Measurements from ENCODE around the gene APBB2.
A peak's percentile ranks its signal among the peaks of the same experiment; 100 is the strongest.

The APBB2 gene

DNA sequence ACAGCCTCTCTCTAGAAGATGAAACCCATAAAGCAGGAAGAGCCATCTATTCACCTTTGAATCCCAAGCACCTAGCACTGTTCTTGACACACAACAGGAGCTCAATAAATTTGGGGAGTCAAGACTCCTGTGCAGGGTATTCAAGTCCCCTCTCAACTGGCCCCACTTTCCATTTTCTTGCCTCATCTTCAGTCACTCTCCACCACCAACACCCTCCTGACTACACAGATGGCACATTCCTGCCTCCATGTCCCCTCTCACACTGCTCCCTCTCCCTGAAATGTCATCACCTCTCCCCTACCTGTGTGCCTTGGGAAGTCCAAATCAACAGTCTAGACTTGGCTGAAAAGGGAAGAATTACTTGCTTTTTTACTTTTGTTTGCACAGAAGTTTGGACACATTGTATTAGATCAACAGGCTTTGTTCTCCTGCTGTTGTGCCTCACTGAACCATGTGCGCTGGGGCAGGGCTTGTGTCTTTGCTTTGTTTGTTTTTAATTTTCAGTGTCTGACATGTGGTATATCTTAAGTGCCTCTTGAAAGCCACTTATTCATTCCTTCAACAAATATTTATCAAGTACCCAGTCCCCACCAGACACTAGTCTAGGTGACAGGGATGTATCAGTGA, 85.1 kb downstream of the APBB2 start:
- no peak overlapping the region for H3K4me3 ChIP-seq (ENCODE audit: low read depth, low read length)
- TF ChIP-seq CTCF (IDR thresholded peaks at IDR 0.05; ENCODE audit: insufficient read depth, low read length, missing control alignments): no peak
- ChIA-PET CTCF (no interaction called here), POLR2A (no interaction called here)
- no peak for DNase-seq (ENCODE audit: low read depth, low spot score)

- TF ChIP-seq CTCF (IDR thresholded peaks at IDR 0.05; ENCODE audit: insufficient read depth, low read length, missing control alignments): no peak
- no peak overlapping the region for H3K4me3 ChIP-seq (ENCODE audit: low read depth, low read length)
- DNase-seq (ENCODE audit: low read depth, low spot score): peak; percentile 14
- ChIA-PET POLR2A (no interaction called here), CTCF (interaction anchor here (1.0 to 1.7 kb wide), 3 partner anchors 12 to 149 kb away, joined by 3 to 5 read pairs (median 4); no protein-coding TSS in a partner anchor)
Measured at GRCh38 chr4:41125558-41126311, 88.6 kb downstream of the APBB2 start.

DNA sequence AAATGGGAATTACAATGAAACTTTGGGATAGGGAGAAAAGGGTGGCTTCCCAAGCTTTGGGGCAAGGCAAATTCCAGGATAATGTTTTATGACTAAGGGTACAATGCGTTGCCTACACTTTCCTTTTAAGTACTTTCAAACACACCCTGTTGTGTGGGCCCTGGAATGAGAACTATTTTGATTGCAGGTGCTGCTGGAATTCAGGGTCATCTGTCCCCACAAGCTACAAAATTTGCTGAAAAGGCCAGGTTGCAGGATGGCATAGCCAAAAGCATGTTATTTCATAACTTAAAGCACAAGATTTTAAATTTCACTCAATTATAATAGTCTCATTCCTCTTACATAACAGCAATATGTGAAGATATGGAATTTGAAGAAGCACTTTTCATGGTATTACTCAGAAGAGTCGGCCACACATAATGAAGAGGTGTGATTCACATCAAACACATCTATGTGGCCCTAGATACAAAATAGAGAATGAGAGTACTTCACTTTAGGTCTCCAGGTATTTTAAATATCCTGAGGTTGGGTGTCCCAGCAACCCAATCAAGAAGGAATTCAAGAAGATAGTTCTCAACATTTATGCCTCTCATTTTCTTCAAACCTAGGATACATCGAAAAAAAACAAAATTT, 89.3 kb downstream of the APBB2 start:
- TF ChIP-seq CTCF (IDR thresholded peaks at IDR 0.05; ENCODE audit: insufficient read depth, low read length, missing control alignments): no peak
- CTCF ChIA-PET: interaction anchor here (1.0 to 1.7 kb wide), 2 partner anchors 13 to 149 kb away, joined by 3 to 5 read pairs; no protein-coding TSS in a partner anchor
- DNase-seq (ENCODE audit: low read depth, low spot score): no peak
- POLR2A ChIA-PET: no interaction called here
- no peak overlapping the region for H3K4me3 ChIP-seq (ENCODE audit: low read depth, low read length)

- no peak overlapping the region for H3K4me3 ChIP-seq (ENCODE audit: low read depth, low read length)
- no peak for TF ChIP-seq CTCF (IDR thresholded peaks at IDR 0.05; ENCODE audit: insufficient read depth, low read length, missing control alignments)
- POLR2A ChIA-PET: no interaction called here
- CTCF ChIA-PET: interaction anchor here (0.7 to 1.3 kb wide), 2 partner anchors 16 to 198 kb away, joined by 3 to 4 read pairs; no protein-coding TSS in a partner anchor
- no peak for DNase-seq (ENCODE audit: low read depth, low spot score)
Measured at GRCh38 chr4:41122775-41123174, 91.6 kb downstream of the APBB2 start.

- no peak overlapping the region for H3K4me3 ChIP-seq (ENCODE audit: low read depth, low read length)
- TF ChIP-seq CTCF (IDR thresholded peaks at IDR 0.05; ENCODE audit: insufficient read depth, low read length, missing control alignments): no peak
- POLR2A ChIA-PET: no interaction called here
- CTCF ChIA-PET: no interaction called here
- no peak for DNase-seq (ENCODE audit: low read depth, low spot score)
Measured at GRCh38 chr4:41122309-41122708, 92.0 kb downstream of the APBB2 start.

DNA sequence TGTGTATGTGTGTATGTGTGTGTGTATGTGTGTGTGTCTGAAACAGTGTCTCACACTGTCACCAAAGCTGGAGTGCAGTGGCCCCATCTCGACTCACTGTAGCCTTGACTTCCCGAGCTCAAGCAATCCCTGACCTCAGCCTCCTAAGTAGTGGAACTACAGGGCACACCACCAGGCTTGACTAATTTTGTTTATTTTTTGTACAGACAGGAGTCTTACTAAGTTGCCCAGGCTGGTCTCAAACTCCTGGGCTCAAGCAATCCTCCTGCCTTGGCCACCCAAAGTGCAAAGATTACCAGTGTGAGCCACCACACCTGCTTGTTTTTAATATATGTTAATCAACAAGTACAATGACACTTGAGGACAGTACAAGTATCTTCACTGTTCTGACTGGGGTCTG, 92.4 kb downstream of the APBB2 start:
- no peak for DNase-seq (ENCODE audit: low read depth, low spot score)
- ChIA-PET CTCF (no interaction called here), POLR2A (no interaction called here)
- no peak for TF ChIP-seq CTCF (IDR thresholded peaks at IDR 0.05; ENCODE audit: insufficient read depth, low read length, missing control alignments)
- no peak overlapping the region for H3K4me3 ChIP-seq (ENCODE audit: low read depth, low read length)
